ENCODE data around the gene FEZ2.
"Not testable (repeated sequence)": the region's sequence is repeated elsewhere in the genome, so short reads cannot be mapped to it uniquely, and the experiment has no call there.

The FEZ2 gene

GRCh38 chr2:36613801-36614200 is 15.8 kb upstream of the FEZ2 start:
- H3K4me1 ChIP-seq: no peaks in the 10 kb centered on the region
- H4K20me1 ChIP-seq: no peaks in the 10 kb centered on the region
- H3K36me3 ChIP-seq: no peaks in the 10 kb centered on the region
- no peaks in the 10 kb centered on the region for H3K9me3 ChIP-seq
- no peaks in the 10 kb centered on the region for H3K27me3 ChIP-seq
- H3K27ac ChIP-seq: no peak overlapping the region
- H3K4me3 ChIP-seq: no peak overlapping the region
- no peak for TF ChIP-seq Cebpa-rat (IDR thresholded peaks at IDR 0.05)
- no peak overlapping the region for H3K4me2 ChIP-seq
- no peak overlapping the region for H3K9ac ChIP-seq

GRCh38 chr2:36611316-36611990 is 13.5 kb upstream of the FEZ2 start:
- no peak overlapping the region for H3K9ac ChIP-seq
- no peak overlapping the region for H3K4me3 ChIP-seq
- no peaks in the 10 kb centered on the region for H3K27me3 ChIP-seq
- no peak for TF ChIP-seq Cebpa-rat (IDR thresholded peaks at IDR 0.05)
- H3K36me3 ChIP-seq: no peaks in the 10 kb centered on the region
- no peaks in the 10 kb centered on the region for H3K9me3 ChIP-seq
- no peaks in the 10 kb centered on the region for H3K4me1 ChIP-seq
- H3K4me2 ChIP-seq: no peak overlapping the region
- H4K20me1 ChIP-seq: no peaks in the 10 kb centered on the region
- H3K27ac ChIP-seq: no peak overlapping the region

GRCh38 chr2:36609507-36609906 is 11.5 kb upstream of the FEZ2 start:
- TF ChIP-seq Cebpa-rat (IDR thresholded peaks at IDR 0.05): no peak

GRCh38 chr2:36607947-36608346 is 10.0 kb upstream of the FEZ2 start:
- Histone ChIP-seq H3K4me3 (no peak overlapping the region), H3K27me3 (no peaks in the 10 kb centered on the region), H3K4me1 (no peaks in the 10 kb centered on the region), H4K20me1 (no peaks in the 10 kb centered on the region), H3K9me3 (no peaks in the 10 kb centered on the region), H3K36me3 (no peaks in the 10 kb centered on the region), H3K27ac (no peak overlapping the region), H3K9ac (no peak overlapping the region), H3K4me2 (no peak overlapping the region)
- TF ChIP-seq Cebpa-rat (IDR thresholded peaks at IDR 0.05): no peak

More at GRCh38 chr2:36609507-36609906, 11.5 kb upstream of the FEZ2 start:
- Histone ChIP-seq H3K9me3 (no peaks in the 10 kb centered on the region), H3K4me3 (no peak overlapping the region), H3K36me3 (no peaks in the 10 kb centered on the region), H3K4me1 (no peaks in the 10 kb centered on the region), H4K20me1 (no peaks in the 10 kb centered on the region), H3K4me2 (no peak overlapping the region), H3K9ac (no peak overlapping the region), H3K27me3 (no peaks in the 10 kb centered on the region), H3K27ac (no peak overlapping the region)

GRCh38 chr2:36606925-36607324 is 9.0 kb upstream of the FEZ2 start:
- no peaks in the 10 kb centered on the region for H3K36me3 ChIP-seq
- H3K27ac ChIP-seq: no peak overlapping the region
- H3K4me2 ChIP-seq: no peak overlapping the region
- no peak overlapping the region for H3K4me3 ChIP-seq
- no peak for TF ChIP-seq Cebpa-rat (IDR thresholded peaks at IDR 0.05)
- H3K4me1 ChIP-seq: no peaks in the 10 kb centered on the region
- H3K9ac ChIP-seq: no peak overlapping the region
- no peaks in the 10 kb centered on the region for H4K20me1 ChIP-seq
- H3K9me3 ChIP-seq: no peaks in the 10 kb centered on the region
- H3K27me3 ChIP-seq: no peaks in the 10 kb centered on the region

- Histone ChIP-seq H3K27me3 (no peaks in the 10 kb centered on the region), H4K20me1 (no peaks in the 10 kb centered on the region), H3K36me3 (no peaks in the 10 kb centered on the region), H3K9me3 (no peaks in the 10 kb centered on the region), H3K4me2 (no peak overlapping the region), H3K9ac (no peak overlapping the region), H3K4me3 (no peak overlapping the region), H3K4me1 (no peaks in the 10 kb centered on the region), H3K27ac (no peak overlapping the region)
- TF ChIP-seq Cebpa-rat (IDR thresholded peaks at IDR 0.05): no peak
These were observed 7.3 kb upstream of the FEZ2 start for GRCh38 chr2:36605273-36605672.

- not testable (repeated sequence) for H3K27me3 ChIP-seq, H3K4me1 ChIP-seq
These were observed 5.7 kb upstream of the FEZ2 start for GRCh38 chr2:36603629-36604028.

GRCh38 chr2:36597003-36597531 is 901 bp downstream of the FEZ2 start:
- Histone ChIP-seq H3K27ac (peak overlapping the region; percentile 82), H3K4me2 (peak overlapping the region; percentile 84), H3K27me3 (no peaks in the 10 kb centered on the region)

More at GRCh38 chr2:36603629-36604028, 5.7 kb upstream of the FEZ2 start:
- not testable (repeated sequence) for H3K27ac ChIP-seq, H3K9me3 ChIP-seq, H3K4me2 ChIP-seq, H3K9ac ChIP-seq, H4K20me1 ChIP-seq, H3K4me3 ChIP-seq, H3K36me3 ChIP-seq

GRCh38 chr2:36596397-36596796 is 1.6 kb downstream of the FEZ2 start:
- Histone ChIP-seq H4K20me1 (peaks cover 42% of the 10 kb centered on the region), H3K9ac (peak overlapping the region; percentile 84; the same call in 1 of the 2 replicates), H3K27ac (no peak overlapping the region), H3K36me3 (peaks cover 32% of the 10 kb centered on the region), H3K4me2 (peak overlapping the region; percentile 84), H3K27me3 (no peaks in the 10 kb centered on the region), H3K9me3 (peaks cover 7% of the 10 kb centered on the region; the same call in 1 of the 2 replicates), H3K4me1 (peaks cover 18% of the 10 kb centered on the region), H3K4me3 (peak overlapping the region; percentile 80; the same call in 1 of the 2 replicates)
- TF ChIP-seq Cebpa-rat (IDR thresholded peaks at IDR 0.05): no peak

More at GRCh38 chr2:36597003-36597531, 901 bp downstream of the FEZ2 start:
- peaks cover 37% of the 10 kb centered on the region for H4K20me1 ChIP-seq
- peaks cover 29% of the 10 kb centered on the region for H3K36me3 ChIP-seq
- H3K9me3 ChIP-seq: peaks cover 7% of the 10 kb centered on the region; the same call in 1 of the 2 replicates
- TF ChIP-seq Cebpa-rat (IDR thresholded peaks at IDR 0.05): no peak
- peaks cover 18% of the 10 kb centered on the region for H3K4me1 ChIP-seq
- peak overlapping the region; percentile 84 for H3K9ac ChIP-seq
- H3K4me3 ChIP-seq: peak overlapping the region; percentile 80

- Histone ChIP-seq H3K4me1 (peaks cover 18% of the 10 kb centered on the region), H4K20me1 (peaks cover 54% of the 10 kb centered on the region), H3K4me2 (no peak overlapping the region), H3K36me3 (peaks cover 45% of the 10 kb centered on the region), H3K27ac (no peak overlapping the region), H3K9ac (no peak overlapping the region), H3K4me3 (no peak overlapping the region), H3K9me3 (peaks cover 7% of the 10 kb centered on the region; the same call in 1 of the 2 replicates), H3K27me3 (no peaks in the 10 kb centered on the region)
- no peak for TF ChIP-seq Cebpa-rat (IDR thresholded peaks at IDR 0.05)
These were observed 3.1 kb downstream of the FEZ2 start for GRCh38 chr2:36594849-36595248.
